ENCODE measurements around the gene HS1BP3.

HS1BP3 gene

GRCh38 chr2:20630967-20631366 is 19.9 kb downstream of the HS1BP3 start:
- no peak for DNase-seq (ENCODE audit: low spot score)
- no peaks in the 10 kb centered on the region for H3K36me3 ChIP-seq (ENCODE audit: low read depth)
- no peak for ATAC-seq (ENCODE audit: low read depth)

GRCh38 chr2:20629581-20630171 is 21.2 kb downstream of the HS1BP3 start:
- H3K4me3 ChIP-seq (ENCODE audit: severe bottlenecking), result no peak overlapping the region
- no peaks in the 10 kb centered on the region for H3K9me3 ChIP-seq (ENCODE audit: severe bottlenecking)
- DNase-seq (ENCODE audit: low spot score), result no peak
- H3K4me1 ChIP-seq (ENCODE audit: insufficient read depth, poor library complexity, severe bottlenecking), result peaks cover 20% of the 10 kb centered on the region
- no peaks in the 10 kb centered on the region for H3K36me3 ChIP-seq (ENCODE audit: low read depth)
- no peak for ATAC-seq (ENCODE audit: low read depth)
- no peak overlapping the region for H3K27ac ChIP-seq (ENCODE audit: poor library complexity, severe bottlenecking)
- no peaks in the 10 kb centered on the region for H3K27me3 ChIP-seq (ENCODE audit: insufficient read depth, poor library complexity, severe bottlenecking)
- no peak for TF ChIP-seq CTCF (IDR thresholded peaks at IDR 0.05; ENCODE audit: poor library complexity, severe bottlenecking)

More at GRCh38 chr2:20630967-20631366, 19.9 kb downstream of the HS1BP3 start:
- Histone ChIP-seq H3K4me1 (ENCODE audit: insufficient read depth, poor library complexity, severe bottlenecking) (peaks cover 25% of the 10 kb centered on the region), H3K27me3 (ENCODE audit: insufficient read depth, poor library complexity, severe bottlenecking) (no peaks in the 10 kb centered on the region), H3K4me3 (ENCODE audit: severe bottlenecking) (no peak overlapping the region), H3K27ac (ENCODE audit: poor library complexity, severe bottlenecking) (no peak overlapping the region), H3K9me3 (ENCODE audit: severe bottlenecking) (no peaks in the 10 kb centered on the region)
- TF ChIP-seq CTCF (IDR thresholded peaks at IDR 0.05; ENCODE audit: poor library complexity, severe bottlenecking), result no peak

DNA sequence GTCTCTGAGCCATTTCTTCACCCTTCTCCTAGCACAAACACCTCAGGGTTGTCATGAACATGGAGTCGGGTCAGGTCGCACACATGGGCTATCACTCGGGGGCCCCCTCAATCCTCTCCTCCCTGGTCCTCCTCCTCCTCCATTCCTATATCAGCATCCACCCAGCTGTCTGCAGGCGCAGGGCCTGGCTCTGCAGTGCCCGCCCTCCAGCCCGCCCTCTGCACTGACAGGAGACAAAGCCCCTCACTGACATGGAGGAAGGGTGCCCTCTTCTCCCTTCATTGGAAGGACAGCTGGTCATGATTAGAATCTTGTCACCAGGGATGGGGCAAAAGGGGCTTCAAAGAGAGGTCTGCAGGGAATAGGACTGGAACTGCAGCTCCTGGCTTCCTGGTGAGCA is 21.7 kb downstream of the HS1BP3 start:
- no peaks in the 10 kb centered on the region for H3K36me3 ChIP-seq (ENCODE audit: low read depth)
- DNase-seq (ENCODE audit: low spot score), result no peak
- H3K9me3 ChIP-seq (ENCODE audit: severe bottlenecking), result no peaks in the 10 kb centered on the region
- no peak overlapping the region for H3K27ac ChIP-seq (ENCODE audit: poor library complexity, severe bottlenecking)
- peaks cover 15% of the 10 kb centered on the region for H3K4me1 ChIP-seq (ENCODE audit: insufficient read depth, poor library complexity, severe bottlenecking)
- ATAC-seq (ENCODE audit: low read depth), result no peak
- H3K27me3 ChIP-seq (ENCODE audit: insufficient read depth, poor library complexity, severe bottlenecking), result no peaks in the 10 kb centered on the region
- no peak overlapping the region for H3K4me3 ChIP-seq (ENCODE audit: severe bottlenecking)
- TF ChIP-seq CTCF (IDR thresholded peaks at IDR 0.05; ENCODE audit: poor library complexity, severe bottlenecking), result no peak

- no peak for TF ChIP-seq CTCF (IDR thresholded peaks at IDR 0.05; ENCODE audit: poor library complexity, severe bottlenecking)
These were observed 23.1 kb downstream of the HS1BP3 start for GRCh38 chr2:20627712-20628380.

More at GRCh38 chr2:20627712-20628380, 23.1 kb downstream of the HS1BP3 start:
- Histone ChIP-seq H3K27me3 (ENCODE audit: insufficient read depth, poor library complexity, severe bottlenecking) (no peaks in the 10 kb centered on the region), H3K9me3 (ENCODE audit: severe bottlenecking) (no peaks in the 10 kb centered on the region), H3K4me1 (ENCODE audit: insufficient read depth, poor library complexity, severe bottlenecking) (peaks cover 8% of the 10 kb centered on the region), H3K27ac (ENCODE audit: poor library complexity, severe bottlenecking) (no peak overlapping the region), H3K36me3 (ENCODE audit: low read depth) (no peaks in the 10 kb centered on the region), H3K4me3 (ENCODE audit: severe bottlenecking) (no peak overlapping the region)
- no peak for ATAC-seq (ENCODE audit: low read depth)
- no peak for DNase-seq (ENCODE audit: low spot score)
